ENCODE results near the gene NFATC1. TPM values are rescaled to one million over a fixed set of nuclear protein-coding genes. Genes with fewer than 3 reads are reported as not detected.

The NFATC1 gene
- total RNA-seq, 1 donor from 2014 or later, result 7.1 TPM

DNA sequence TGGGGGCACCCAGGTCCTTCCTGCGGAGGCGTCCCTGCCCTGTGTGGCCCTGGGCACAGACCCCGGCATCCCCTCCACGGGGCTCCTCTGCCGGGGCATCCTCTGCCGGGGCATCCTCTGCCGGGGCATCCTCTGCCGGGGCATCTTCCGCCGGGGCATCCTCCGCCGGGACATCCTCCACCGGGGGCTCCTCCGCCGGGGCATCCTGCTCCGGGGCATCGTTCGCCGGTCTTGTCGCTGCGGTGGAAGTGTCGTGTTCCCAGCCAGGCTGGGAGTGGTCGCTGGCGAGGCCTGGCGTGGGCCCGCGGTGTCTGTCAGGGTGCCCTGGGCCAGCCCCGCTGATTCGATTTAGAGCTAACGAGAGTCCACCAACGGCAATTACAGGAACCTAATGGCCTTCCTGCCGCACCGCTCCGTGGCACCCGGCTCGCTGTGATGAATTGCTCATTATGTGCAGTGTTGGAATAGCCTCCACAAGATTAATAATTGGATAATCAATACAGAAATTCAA is 115.1 kb downstream of the NFATC1 start:
- H3K4me1 Mint-ChIP-seq (ENCODE audit: low read depth), result peaks cover 27% of the 10 kb centered on the region
- peaks cover 5% of the 10 kb centered on the region for H3K27me3 Mint-ChIP-seq (ENCODE audit: low read depth)
- no peak overlapping the region for H3K27ac Mint-ChIP-seq (ENCODE audit: unreplicated experiment)
- peak; percentile 89 for DNase-seq (ENCODE audit: low spot score)
- H3K9me3 Mint-ChIP-seq (ENCODE audit: low read depth), result no peaks in the 10 kb centered on the region
- TF ChIP-seq, protein P1, sequence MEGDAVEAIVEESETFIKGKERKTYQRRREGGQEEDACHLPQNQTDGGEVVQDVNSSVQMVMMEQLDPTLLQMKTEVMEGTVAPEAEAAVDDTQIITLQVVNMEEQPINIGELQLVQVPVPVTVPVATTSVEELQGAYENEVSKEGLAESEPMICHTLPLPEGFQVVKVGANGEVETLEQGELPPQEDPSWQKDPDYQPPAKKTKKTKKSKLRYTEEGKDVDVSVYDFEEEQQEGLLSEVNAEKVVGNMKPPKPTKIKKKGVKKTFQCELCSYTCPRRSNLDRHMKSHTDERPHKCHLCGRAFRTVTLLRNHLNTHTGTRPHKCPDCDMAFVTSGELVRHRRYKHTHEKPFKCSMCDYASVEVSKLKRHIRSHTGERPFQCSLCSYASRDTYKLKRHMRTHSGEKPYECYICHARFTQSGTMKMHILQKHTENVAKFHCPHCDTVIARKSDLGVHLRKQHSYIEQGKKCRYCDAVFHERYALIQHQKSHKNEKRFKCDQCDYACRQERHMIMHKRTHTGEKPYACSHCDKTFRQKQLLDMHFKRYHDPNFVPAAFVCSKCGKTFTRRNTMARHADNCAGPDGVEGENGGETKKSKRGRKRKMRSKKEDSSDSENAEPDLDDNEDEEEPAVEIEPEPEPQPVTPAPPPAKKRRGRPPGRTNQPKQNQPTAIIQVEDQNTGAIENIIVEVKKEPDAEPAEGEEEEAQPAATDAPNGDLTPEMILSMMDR (IDR thresholded peaks at IDR 0.05), result no peak
- H3K4me3 Mint-ChIP-seq (ENCODE audit: unreplicated experiment), result no peak overlapping the region
- H3K36me3 Mint-ChIP-seq (ENCODE audit: low read depth), result no peaks in the 10 kb centered on the region

DNA sequence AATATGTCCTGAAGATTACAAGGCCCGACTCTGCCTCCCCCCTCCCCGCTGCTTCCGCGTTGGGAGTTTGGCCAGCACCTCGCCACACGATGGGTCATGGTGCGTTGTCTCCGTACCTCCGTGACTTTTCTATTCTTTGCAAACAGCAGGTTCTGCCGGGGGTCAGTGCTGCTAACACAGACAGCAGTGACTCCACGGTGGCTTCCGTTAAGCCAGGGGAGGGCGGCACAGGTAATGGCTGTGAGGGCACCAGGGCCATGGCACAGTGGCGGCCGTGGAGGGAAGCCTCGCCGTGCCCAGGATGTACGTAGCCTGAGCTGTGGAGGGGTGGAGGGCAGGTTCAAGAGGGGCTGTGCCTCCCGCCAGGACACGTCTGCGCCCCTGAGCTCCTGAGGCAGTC is 115.5 kb downstream of the NFATC1 start:
- H3K9me3 Mint-ChIP-seq (ENCODE audit: low read depth), result no peaks in the 10 kb centered on the region
- H3K4me3 Mint-ChIP-seq (ENCODE audit: unreplicated experiment), result no peak overlapping the region
- H3K36me3 Mint-ChIP-seq (ENCODE audit: low read depth), result no peaks in the 10 kb centered on the region
- no peak overlapping the region for H3K27ac Mint-ChIP-seq (ENCODE audit: unreplicated experiment)
- peaks cover 5% of the 10 kb centered on the region for H3K27me3 Mint-ChIP-seq (ENCODE audit: low read depth)
- peak; percentile 83 for DNase-seq (ENCODE audit: low spot score)
- TF ChIP-seq, protein P1 (IDR thresholded peaks at IDR 0.05), result no peak
- peaks cover 26% of the 10 kb centered on the region for H3K4me1 Mint-ChIP-seq (ENCODE audit: low read depth)

DNA sequence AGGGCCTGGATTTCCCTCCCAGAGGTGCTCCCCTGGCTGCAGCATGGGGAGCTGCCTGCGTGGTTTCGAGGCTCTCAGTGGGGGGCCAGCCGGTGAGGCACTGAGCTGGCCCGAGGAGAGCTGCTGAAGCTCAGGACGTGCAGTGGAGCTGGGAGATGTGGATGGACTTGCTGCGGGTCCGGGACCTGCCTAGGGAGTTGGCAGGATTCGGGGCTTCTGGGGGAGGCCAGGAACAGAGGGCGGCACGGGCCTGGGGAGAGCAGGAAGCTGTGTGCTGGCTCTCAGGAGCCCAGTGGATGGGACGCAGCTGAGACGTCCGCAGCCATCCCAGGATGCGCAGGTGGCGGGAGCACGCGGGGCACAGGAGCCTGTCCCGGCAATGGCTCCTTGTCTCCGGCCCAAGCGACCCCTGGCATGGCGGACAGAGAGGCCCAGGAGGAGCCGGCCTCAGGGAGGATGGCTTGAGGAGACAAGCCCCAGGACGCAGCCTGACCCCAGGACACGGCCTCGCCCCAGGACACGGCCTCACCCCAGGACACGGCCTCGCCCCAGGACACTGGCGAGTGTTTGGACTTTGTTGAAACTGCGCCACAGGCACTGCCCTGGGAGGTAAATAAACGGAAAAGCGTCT is 116.1 kb downstream of the NFATC1 start:
- Mint-ChIP-seq H3K4me3 (ENCODE audit: unreplicated experiment) (no peak overlapping the region), H3K27ac (ENCODE audit: unreplicated experiment) (no peak overlapping the region), H3K27me3 (ENCODE audit: low read depth) (peaks cover 5% of the 10 kb centered on the region), H3K36me3 (ENCODE audit: low read depth) (no peaks in the 10 kb centered on the region), H3K9me3 (ENCODE audit: low read depth) (no peaks in the 10 kb centered on the region), H3K4me1 (ENCODE audit: low read depth) (peaks cover 21% of the 10 kb centered on the region)
- peak; percentile 90 for DNase-seq (ENCODE audit: low spot score)
- TF ChIP-seq, protein P1 (IDR thresholded peaks at IDR 0.05), result no peak

DNA sequence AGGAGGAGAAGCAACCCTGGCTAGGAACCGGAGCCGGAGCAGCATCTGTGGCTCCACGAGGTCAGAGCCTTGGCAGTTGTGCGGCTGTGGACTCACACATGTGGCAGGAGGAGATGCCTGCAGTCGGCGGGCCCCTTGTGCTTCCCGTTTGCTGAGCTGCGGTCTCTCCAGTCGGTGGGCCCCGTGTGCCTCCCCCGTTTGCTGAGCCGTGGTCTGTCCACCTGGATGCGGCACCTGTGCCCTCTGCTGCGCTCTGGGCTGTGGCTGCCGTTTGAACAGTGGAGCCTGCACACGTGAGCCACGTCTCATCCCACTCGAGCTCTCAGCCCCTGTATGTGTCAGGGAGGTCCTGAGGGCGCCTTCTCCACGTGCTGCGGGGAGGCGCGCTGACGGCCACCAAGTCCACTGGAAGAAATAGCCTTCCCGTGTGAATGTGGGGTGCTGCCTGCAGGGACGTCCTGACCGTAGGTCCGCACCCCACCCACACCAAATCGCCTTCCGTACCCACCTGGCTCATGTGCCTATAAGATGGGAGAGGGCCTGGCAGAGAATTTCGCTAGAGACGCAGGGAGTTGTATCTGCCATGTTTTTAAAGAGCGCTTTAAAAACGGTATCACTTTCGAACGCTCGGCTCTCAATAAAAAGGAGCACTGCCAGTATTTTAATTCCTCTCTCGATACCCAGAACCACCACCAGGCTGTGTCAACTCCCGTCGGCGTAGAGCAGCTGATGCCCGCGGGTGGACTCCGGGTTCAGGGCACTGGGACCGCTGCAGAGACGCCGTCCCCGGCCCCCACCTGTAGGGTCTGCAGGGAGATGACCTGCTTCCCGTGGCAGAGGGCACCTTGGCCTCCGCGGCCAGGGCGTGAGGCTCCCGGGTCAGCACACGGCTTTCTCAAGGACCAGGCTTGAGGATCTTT is 117.0 kb downstream of the NFATC1 start:
- H3K27me3 Mint-ChIP-seq (ENCODE audit: low read depth), result peaks cover 5% of the 10 kb centered on the region
- H3K4me1 Mint-ChIP-seq (ENCODE audit: low read depth), result peaks cover 11% of the 10 kb centered on the region
- DNase-seq (ENCODE audit: low spot score), result peak; percentile 83
- no peak overlapping the region for H3K4me3 Mint-ChIP-seq (ENCODE audit: unreplicated experiment)
- H3K9me3 Mint-ChIP-seq (ENCODE audit: low read depth), result no peaks in the 10 kb centered on the region
- no peaks in the 10 kb centered on the region for H3K36me3 Mint-ChIP-seq (ENCODE audit: low read depth)
- TF ChIP-seq, protein P1 (IDR thresholded peaks at IDR 0.05), result no peak
- H3K27ac Mint-ChIP-seq (ENCODE audit: unreplicated experiment), result no peak overlapping the region

DNA sequence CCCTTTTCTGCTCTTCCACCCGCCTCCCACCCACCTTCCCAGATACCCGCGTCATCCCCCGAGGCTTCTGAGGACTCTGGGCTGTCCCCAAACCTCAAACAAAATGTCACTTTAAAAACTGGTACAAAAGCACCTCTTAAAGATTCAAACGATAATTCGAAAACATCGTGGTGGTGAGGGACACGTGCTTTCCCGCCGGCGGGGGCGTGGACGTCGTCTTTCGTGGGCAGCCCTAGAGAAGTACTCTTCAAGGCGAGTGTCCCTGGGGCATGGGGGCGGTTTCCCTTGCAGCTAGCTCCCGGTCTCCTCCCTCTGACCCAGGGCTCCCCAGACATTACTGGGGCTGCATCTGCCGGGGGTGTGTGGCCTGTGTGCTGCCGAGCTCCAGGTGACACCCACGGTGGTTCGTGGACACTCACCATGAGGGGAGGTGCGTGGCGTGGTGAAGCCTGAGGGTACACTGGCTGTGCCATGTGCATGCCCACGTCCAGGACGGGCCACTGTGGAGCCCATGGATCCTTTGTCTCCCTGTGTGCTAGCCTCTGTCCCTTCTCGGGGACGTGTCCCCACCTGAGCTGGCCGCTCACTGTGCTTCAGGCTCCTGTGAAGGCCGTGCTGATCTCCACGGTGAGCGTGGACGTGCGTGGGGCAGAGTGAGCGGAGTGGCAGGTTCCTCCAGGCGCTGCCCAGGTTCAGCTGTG is 117.8 kb downstream of the NFATC1 start:
- H3K27ac Mint-ChIP-seq (ENCODE audit: unreplicated experiment), result no peak overlapping the region
- TF ChIP-seq, protein P1 (IDR thresholded peaks at IDR 0.05), result no peak
- no peak overlapping the region for H3K4me3 Mint-ChIP-seq (ENCODE audit: unreplicated experiment)
- H3K36me3 Mint-ChIP-seq (ENCODE audit: low read depth), result no peaks in the 10 kb centered on the region
- H3K4me1 Mint-ChIP-seq (ENCODE audit: low read depth), result peaks cover 3% of the 10 kb centered on the region
- H3K27me3 Mint-ChIP-seq (ENCODE audit: low read depth), result peaks cover 4% of the 10 kb centered on the region
- H3K9me3 Mint-ChIP-seq (ENCODE audit: low read depth), result no peaks in the 10 kb centered on the region
- DNase-seq (ENCODE audit: low spot score), result peak; percentile 86

All from chondrocyte (in vitro differentiated cells).